Mucosa of descending colon (tissue), 3 donors: Measurements from ENCODE around the gene DNAJB4. TPM values are rescaled to one million over a fixed set of nuclear protein-coding genes. Genes with fewer than 3 reads are reported as not detected.
A peak's percentile ranks its signal among the peaks of the same experiment; 100 is the strongest.

Source experiments
- ATAC-seq: fragments of 200-7000 bp; cut with Tn5 transposase; one replicate; pipeline ENCODE4 v1.9.1; 2020; ENCODE audit warnings: mild to moderate bottlenecking, moderate library complexity
- DNase-seq, 3 donors: peaks; one replicate each; pipeline ENCODE4 v3.0.0-alpha.2; 2020
- H3K36me3 ChIP-seq: fragments of 200-600 bp; one replicate; pipeline ENCODE4 v1.8.0; 2021; ENCODE audit warnings: low read depth, mild to moderate bottlenecking
- H3K4me1 ChIP-seq: fragments of 200-600 bp; one replicate; pipeline ENCODE4 v1.8.0; 2021; ENCODE audit warnings: low read depth, mild to moderate bottlenecking
- H3K4me3 ChIP-seq: fragments of 200-600 bp; one replicate; pipeline ENCODE4 v1.8.0; 2021; ENCODE audit warnings: mild to moderate bottlenecking
- H3K9me3 ChIP-seq: fragments of 200-600 bp; one replicate; pipeline ENCODE4 v1.8.0; 2021; ENCODE audit warnings: mild to moderate bottlenecking
- intact Hi-C, 2 donors: fragments of 100-400 bp; cut with DNase I in 1 of 2; cut with micrococcal nuclease in 1 of 2; formaldehyde crosslinking; loops; one replicate each; pipeline versions ENCODE4 v1.11.0 to v1.11.1; 2022; cut with DNase I, micrococcal nuclease
- total RNA-seq, 3 donors: library from RNA; stranded (reverse); fragmentation: NEBNext Ultra II Directional in 2 of 3; extraction: Animal tissue kit (Norgen Biotek cat#: 25700) in 2 of 3; gene quantifications; one replicate each; pipeline versions ENCODE4 v1.2.1 to v1.2.4, GENCODE V29; 2021 to 2023
- TF ChIP-seq, protein P1 (sequence below): fragments of 200-600 bp; IDR thresholded peaks from one replicate; pipeline ENCODE4 v1.8.0; 2022; ENCODE audit warnings: antibody characterized with exemption, mild to moderate bottlenecking
- donor health status: DM: no; HTN: no; CAD: no; lungs with moderate emphysema.
- donor health status: DM: no; HTN: no; CAD: no.
- donor health status: DM: no; HTN: yes; CAD: no.

DNAJB4 gene
- total RNA-seq, 3 donors from 2014 or later: 15.8 to 42.2 (median 19.4) TPM

DNA sequence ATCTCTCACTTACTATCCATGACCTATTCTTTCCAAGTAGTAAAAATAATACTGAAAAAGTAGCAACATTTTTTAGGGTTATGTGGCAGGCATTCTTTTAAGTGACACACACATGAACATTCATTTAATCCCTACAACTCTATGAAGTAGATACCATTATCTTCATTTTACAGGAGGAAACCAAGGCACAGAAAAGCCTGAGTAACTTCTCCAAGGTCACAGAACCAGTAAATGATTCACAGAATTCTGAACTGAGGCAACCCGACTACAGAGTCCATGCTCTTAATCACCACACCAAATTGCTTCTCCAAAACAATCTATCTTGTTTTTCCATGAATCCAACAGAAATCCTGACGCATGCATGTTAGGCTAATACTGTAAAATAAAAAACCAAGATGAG is 43.3 kb upstream of the DNAJB4 start:
- intact Hi-C loops: no loop called here
- Histone ChIP-seq H3K4me3 (no peak overlapping the region), H3K4me1 (no peaks in the 10 kb centered on the region), H3K36me3 (peaks cover 31% of the 10 kb centered on the region), H3K9me3 (no peaks in the 10 kb centered on the region)
- TF ChIP-seq, protein P1, sequence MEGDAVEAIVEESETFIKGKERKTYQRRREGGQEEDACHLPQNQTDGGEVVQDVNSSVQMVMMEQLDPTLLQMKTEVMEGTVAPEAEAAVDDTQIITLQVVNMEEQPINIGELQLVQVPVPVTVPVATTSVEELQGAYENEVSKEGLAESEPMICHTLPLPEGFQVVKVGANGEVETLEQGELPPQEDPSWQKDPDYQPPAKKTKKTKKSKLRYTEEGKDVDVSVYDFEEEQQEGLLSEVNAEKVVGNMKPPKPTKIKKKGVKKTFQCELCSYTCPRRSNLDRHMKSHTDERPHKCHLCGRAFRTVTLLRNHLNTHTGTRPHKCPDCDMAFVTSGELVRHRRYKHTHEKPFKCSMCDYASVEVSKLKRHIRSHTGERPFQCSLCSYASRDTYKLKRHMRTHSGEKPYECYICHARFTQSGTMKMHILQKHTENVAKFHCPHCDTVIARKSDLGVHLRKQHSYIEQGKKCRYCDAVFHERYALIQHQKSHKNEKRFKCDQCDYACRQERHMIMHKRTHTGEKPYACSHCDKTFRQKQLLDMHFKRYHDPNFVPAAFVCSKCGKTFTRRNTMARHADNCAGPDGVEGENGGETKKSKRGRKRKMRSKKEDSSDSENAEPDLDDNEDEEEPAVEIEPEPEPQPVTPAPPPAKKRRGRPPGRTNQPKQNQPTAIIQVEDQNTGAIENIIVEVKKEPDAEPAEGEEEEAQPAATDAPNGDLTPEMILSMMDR: no peak
- ATAC-seq (peak; percentile 22), DNase-seq (no peak)

DNA sequence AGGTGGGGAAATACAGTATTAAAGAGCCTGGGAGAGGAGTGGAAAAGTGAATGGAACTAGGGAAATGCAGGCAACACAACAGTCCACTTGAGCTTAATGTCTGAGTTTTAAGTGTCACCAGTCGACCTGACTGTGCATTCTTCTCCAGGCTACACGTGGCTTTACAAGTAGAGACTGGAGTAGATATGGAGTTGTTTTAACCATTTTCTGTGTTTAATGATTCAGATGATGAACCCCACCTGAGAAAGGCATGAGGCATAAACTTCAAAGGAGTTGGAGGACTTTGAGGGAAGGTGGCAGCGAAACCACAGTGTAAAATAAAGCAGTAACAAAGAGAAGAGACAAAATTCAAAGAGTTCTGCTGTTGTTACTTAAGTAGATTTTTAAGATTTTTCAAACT is 38.4 kb upstream of the DNAJB4 start:
- H3K9me3 ChIP-seq: no peaks in the 10 kb centered on the region
- intact Hi-C loops: no loop called here
- no peak for DNase-seq
- no peak overlapping the region for H3K4me3 ChIP-seq
- peaks cover 33% of the 10 kb centered on the region for H3K36me3 ChIP-seq
- ATAC-seq: no peak
- TF ChIP-seq, protein P1: no peak
- peaks cover 5% of the 10 kb centered on the region for H3K4me1 ChIP-seq

DNA sequence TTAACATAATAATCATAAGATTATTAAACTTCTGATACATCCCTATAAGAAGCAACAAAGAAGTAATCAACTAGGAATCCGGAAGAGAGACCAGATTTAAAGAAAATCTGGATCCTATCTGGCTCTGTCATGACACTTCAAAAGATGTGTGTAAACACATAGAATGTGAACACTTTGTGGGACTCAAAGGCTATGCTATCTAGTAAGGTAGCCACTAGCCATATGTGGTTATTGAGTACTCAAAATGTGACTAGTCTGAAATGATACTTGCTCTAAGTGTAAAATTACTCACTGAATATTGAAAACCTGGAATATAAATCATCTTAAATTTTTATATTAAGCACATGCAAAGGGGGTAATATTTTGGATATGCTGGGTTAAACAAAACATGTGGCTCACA is 34.5 kb upstream of the DNAJB4 start:
- Histone ChIP-seq H3K4me3 (no peak overlapping the region), H3K9me3 (no peaks in the 10 kb centered on the region), H3K36me3 (peaks cover 2% of the 10 kb centered on the region), H3K4me1 (peaks cover 11% of the 10 kb centered on the region)
- intact Hi-C loops: no loop called here
- ATAC-seq (no peak), DNase-seq (no peak)
- TF ChIP-seq, protein P1: no peak

DNA sequence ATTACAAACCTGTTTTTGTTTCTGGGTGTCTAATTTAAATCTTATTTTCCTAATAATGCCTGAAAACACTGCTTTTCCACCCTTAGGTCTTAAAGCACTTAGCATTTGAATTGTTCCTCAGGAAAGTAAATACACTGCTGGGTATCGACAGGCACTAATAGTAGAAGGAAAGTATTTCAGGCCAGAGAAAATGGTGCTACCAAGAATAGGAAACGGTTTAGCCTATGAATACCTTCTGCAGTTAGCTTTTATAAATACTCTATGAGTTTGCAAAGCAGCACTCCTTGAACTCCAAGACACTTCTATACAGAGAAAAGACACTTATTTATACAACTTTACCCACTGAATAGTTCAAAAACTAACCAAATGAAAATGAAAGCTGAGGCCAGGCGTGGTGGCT is 32.7 kb upstream of the DNAJB4 start:
- no peaks in the 10 kb centered on the region for H3K36me3 ChIP-seq
- no peaks in the 10 kb centered on the region for H3K9me3 ChIP-seq
- TF ChIP-seq, protein P1: no peak
- H3K4me3 ChIP-seq: no peak overlapping the region
- ATAC-seq (no peak), DNase-seq (no peak)
- H3K4me1 ChIP-seq: peaks cover 29% of the 10 kb centered on the region
- intact Hi-C loops: no loop called here

DNA sequence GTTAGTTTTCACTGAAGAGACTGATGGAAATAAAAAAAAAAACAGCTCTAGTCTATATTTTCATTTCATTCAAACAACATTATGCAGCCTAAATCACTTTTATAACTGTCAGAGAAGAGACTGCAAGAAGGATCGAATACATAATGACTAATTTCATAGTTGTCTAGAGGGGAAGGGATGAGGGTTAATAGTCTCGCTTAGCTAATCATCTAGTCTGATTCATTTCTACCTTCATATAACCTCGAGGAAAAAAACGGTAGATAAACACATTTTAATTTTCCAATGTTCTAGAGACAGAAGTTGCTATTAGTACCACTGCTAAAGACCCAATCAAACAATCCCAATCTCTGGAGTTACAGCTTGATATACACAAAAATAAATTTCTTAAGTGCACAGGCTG is 29.4 kb upstream of the DNAJB4 start:
- Histone ChIP-seq H3K36me3 (no peaks in the 10 kb centered on the region), H3K9me3 (no peaks in the 10 kb centered on the region), H3K4me1 (peaks cover 34% of the 10 kb centered on the region), H3K4me3 (no peak overlapping the region)
- TF ChIP-seq, protein P1: no peak
- intact Hi-C loops: no loop called here
- no peak for ATAC-seq
- no peak for DNase-seq

DNA sequence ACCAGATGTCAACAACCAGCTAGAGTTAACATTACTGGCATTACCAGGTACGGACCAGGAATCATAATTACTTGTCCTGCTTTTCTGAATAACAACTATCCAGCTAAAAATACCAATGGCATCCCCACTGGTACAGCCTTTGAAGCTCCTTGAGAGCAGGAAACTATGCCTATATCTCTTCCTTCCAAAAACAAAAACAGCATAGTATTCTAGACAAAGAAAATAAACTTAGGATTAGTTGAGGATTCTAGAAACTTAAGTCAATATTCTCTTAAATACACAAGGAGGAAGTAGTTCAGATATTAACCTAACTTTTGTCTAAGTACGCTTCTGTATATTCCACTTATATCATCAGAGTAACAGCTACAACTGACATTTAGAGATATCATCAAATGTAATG is 28.8 kb upstream of the DNAJB4 start:
- peaks cover 36% of the 10 kb centered on the region for H3K4me1 ChIP-seq
- intact Hi-C loops: no loop called here
- ATAC-seq: no peak

More for the DNA sequence above, 28.8 kb upstream of the DNAJB4 start:
- DNase-seq: no peak
- no peaks in the 10 kb centered on the region for H3K9me3 ChIP-seq
- H3K4me3 ChIP-seq: no peak overlapping the region
- H3K36me3 ChIP-seq: no peaks in the 10 kb centered on the region
- TF ChIP-seq, protein P1: no peak
